B cell (primary cell): Measurements from ENCODE around the gene OR52L1. TPM values are rescaled to one million over a fixed set of nuclear protein-coding genes. Genes with fewer than 3 reads are reported as not detected.

Experiments
- ATAC-seq: fragments of 200-7000 bp; cut with Tn5 transposase; one replicate; pipeline ENCODE4 v1.10.0; 2021; ENCODE audit warnings: low read depth, mild to moderate bottlenecking, moderate number of reproducible peaks, moderate library complexity
- CTCF ChIA-PET: fragments of 350-600 bp; sonication (Branson Sonifier 250); formaldehyde crosslinking; loops from one replicate; lab custom pipeline; 2021; ENCODE audit warnings: antibody characterized with exemption, inconsistent platforms; lab: Charles Lee
- POLR2A ChIA-PET: fragments of 350-600 bp; sonication (Branson Sonifier 250); formaldehyde crosslinking; loops from one replicate; lab custom pipeline; 2021; ENCODE audit warnings: antibody characterized with exemption; lab: Charles Lee
- DNase-seq: peaks from one replicate; pipeline ENCODE4 v3.0.0; 2013
- H2AFZ ChIP-seq: 2 replicates; pipeline ENCODE4 v1.6.1; 2012; ENCODE audit warnings: mild to moderate bottlenecking, low read depth, low read length; ENCODE audit not compliant: insufficient read depth, poor library complexity, severe bottlenecking
- H3K27ac ChIP-seq, 2 donors: 1 replicate in 1 of 2; 2 replicates in 1 of 2; pipeline ENCODE4 v1.5.1; 2012 to 2013; ENCODE audit warnings: low read length in 2 of 2, mild to moderate bottlenecking in 2 of 2, moderate library complexity in 1 of 2
- H3K27me3 ChIP-seq, 4 experiments: fragments of 200-600 bp in 1 of 4; sonication (generic) in 1 of 4; replicated peaks in 1 of 4; 1 replicate in 2 of 4; 2 replicates in 2 of 4; pipeline versions ENCODE4 v1.6.1 to v1.7.0; 2013 to 2016; ENCODE audit warnings: low read length in 3 of 4, mild to moderate bottlenecking in 2 of 4, mixed read lengths in 1 of 4, moderate library complexity in 1 of 4; ENCODE audit not compliant: insufficient read depth in 4 of 4, control insufficient read depth in 3 of 4; ENCODE audit errors: control extremely low read depth in 1 of 4
- H3K36me3 ChIP-seq, 2 experiments: replicated peaks in 1 of 2; 1 replicate in 1 of 2; 2 replicates in 1 of 2; pipeline versions ENCODE4 v1.6.1 to v1.7.1; 2013; ENCODE audit warnings: low read length in 1 of 2; ENCODE audit not compliant: insufficient read depth in 2 of 2, control insufficient read depth in 1 of 2; ENCODE audit errors: control extremely low read depth in 1 of 2, extremely low read depth in 1 of 2
- H3K4me1 ChIP-seq, 2 donors: fragments of 200-600 bp in 1 of 2; sonication (generic) in 1 of 2; 1 replicate in 1 of 2; 2 replicates in 1 of 2; pipeline versions ENCODE4 v1.5.1 to v1.6.1; 2013 to 2017; ENCODE audit warnings: low read length in 2 of 2; ENCODE audit not compliant: control insufficient read depth in 2 of 2, insufficient read depth in 2 of 2
- H3K4me2 ChIP-seq: replicated peaks from 2 replicates; pipeline ENCODE3; 2012; ENCODE audit warnings: mild to moderate bottlenecking, low read depth, low read length; ENCODE audit not compliant: poor library complexity, severe bottlenecking
- H3K4me3 ChIP-seq, 5 experiments: fragments of 200-600 bp in 1 of 5; sonication (generic) in 1 of 5; 1 replicate in 3 of 5; 2 replicates in 2 of 5; pipeline versions ENCODE4 v1.5.1 to v1.7.0; 2011 to 2016; ENCODE audit warnings: low read length in 4 of 5, mild to moderate bottlenecking in 4 of 5, low read depth in 2 of 5, control low read depth in 1 of 5, moderate library complexity in 1 of 5; ENCODE audit not compliant: insufficient read depth in 1 of 5; ENCODE audit errors: control extremely low read depth in 1 of 5, extremely low read depth in 1 of 5
- H3K79me2 ChIP-seq: fragments of 200-600 bp; sonication (generic); one replicate; pipeline ENCODE4 v1.6.0; 2016; ENCODE audit warnings: low read length; ENCODE audit not compliant: control insufficient read depth, insufficient read depth
- H3K9ac ChIP-seq: fragments of 200-600 bp; sonication (generic); 2 replicates; pipeline ENCODE4 v1.6.1; 2017; ENCODE audit warnings: mild to moderate bottlenecking, low read length, moderate library complexity
- H3K9me3 ChIP-seq, 3 donors: one replicate each; pipeline versions ENCODE4 v1.6.1 to v1.7.1; 2013; ENCODE audit warnings: low read length in 2 of 3; ENCODE audit not compliant: control insufficient read depth in 2 of 3, insufficient read depth in 1 of 3; ENCODE audit errors: control extremely low read depth in 1 of 3
- H4K20me1 ChIP-seq: 2 replicates; pipeline ENCODE4 v1.6.0; 2012; ENCODE audit warnings: mild to moderate bottlenecking, low read length; ENCODE audit not compliant: insufficient read depth, control insufficient read depth, poor library complexity, severe bottlenecking
- H3K27ac Mint-ChIP-seq: one replicate; pipeline ENCODE4 v1.8.0; 2021; ENCODE audit warnings: mixed read lengths
- H3K27me3 Mint-ChIP-seq: one replicate; pipeline ENCODE4 v1.8.0; 2021; ENCODE audit warnings: mixed read lengths
- H3K4me1 Mint-ChIP-seq: one replicate; pipeline ENCODE4 v1.8.0; 2021; ENCODE audit warnings: mixed read lengths
- H3K4me3 Mint-ChIP-seq: one replicate; pipeline ENCODE4 v1.8.0; 2021; ENCODE audit warnings: mixed read lengths
- H3K9me3 Mint-ChIP-seq: one replicate; pipeline ENCODE4 v1.8.0; 2022; ENCODE audit warnings: mixed read lengths; ENCODE audit not compliant: insufficient read depth
- EZH2 ChIP-seq: IDR thresholded peaks from 2 replicates; pipeline ENCODE4 v1.6.1; 2012; ENCODE audit warnings: borderline replicate concordance, low read depth, mild to moderate bottlenecking, moderate library complexity, low read length; ENCODE audit not compliant: insufficient read depth, poor library complexity, severe bottlenecking
- WGBS: methylation state at CpG from one replicate; pipeline ENCODE4 v1.1.5; 2013; ENCODE audit warnings: missing lambda C conversion rate; ENCODE audit not compliant: insufficient coverage; 5-methylcytosine and 5-hydroxymethylcytosine counted together
- intact Hi-C: fragments of 100-400 bp; cut with micrococcal nuclease; formaldehyde crosslinking; loops from one replicate; pipeline ENCODE4 v1.10.0; 2022
- polyA plus RNA-seq: library from polyadenylated mRNA; depleted of rRNA; stranded (reverse); fragments of >200 nt; gene quantifications from 2 replicates; pipeline ENCODE4 v1.2.3, GENCODE V29; 2012
- total RNA-seq, 2 donors: library from RNA; stranded (reverse); fragments of 120-200 nt in 1 of 2; gene quantifications; 1 replicate in 1 of 2; 2 replicates in 1 of 2; pipeline versions ENCODE4 v1.2.3 to v1.2.4, GENCODE V29; 2013 to 2022
- TF ChIP-seq, protein P1 (sequence below): fragments of 200-600 bp; IDR thresholded peaks from one replicate; pipeline ENCODE4 v1.8.0; 2022; ENCODE audit warnings: antibody characterized with exemption, mild to moderate bottlenecking

Gene OR52L1
- total and polyA plus RNA-seq, 2 donors (not counting 1 experiment from before 2014, with no cell fraction given): not detected

DNA sequence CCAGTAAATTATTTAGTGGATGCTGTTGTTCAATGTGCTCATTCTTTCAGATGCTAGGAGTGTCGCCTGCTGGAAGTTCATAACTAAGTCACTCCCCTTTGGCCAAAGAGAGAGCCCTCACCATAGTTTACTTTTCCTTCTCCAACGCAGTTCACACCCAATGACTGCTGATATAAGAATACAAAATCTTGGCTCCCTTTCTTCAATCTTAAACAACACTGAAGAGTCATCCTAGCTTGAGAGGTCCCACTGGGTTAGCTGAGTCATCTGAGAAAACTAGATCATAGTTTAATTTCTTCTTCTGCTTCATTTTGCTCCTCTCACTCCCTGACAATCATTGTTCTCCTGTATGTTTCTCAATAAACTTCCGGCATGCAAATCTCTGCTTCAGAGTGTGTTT, 5.4 kb upstream of the OR52L1 start:
- 81% methylated on average over 3 of the region's 3 CpGs for WGBS

DNA sequence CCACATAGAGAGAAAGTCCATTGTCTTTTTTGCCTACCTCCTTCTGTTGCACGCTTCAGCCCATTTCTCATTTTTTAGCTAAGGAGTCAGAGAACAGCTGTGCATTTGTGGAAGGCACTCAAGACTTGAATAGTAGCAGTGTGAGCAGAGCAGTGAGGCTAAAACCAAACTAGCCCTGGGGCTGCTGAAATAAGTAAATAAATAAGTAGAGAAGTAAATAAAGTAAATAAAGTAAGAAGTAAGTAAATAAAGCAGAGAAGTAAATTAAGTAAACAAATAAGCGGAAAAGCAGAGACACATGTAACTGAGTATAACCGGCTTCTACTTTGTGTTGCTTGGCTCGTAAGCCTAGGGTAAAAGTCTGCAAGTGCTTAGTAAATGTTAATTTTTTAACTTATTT, 2.4 kb upstream of the OR52L1 start:
- Histone ChIP-seq H3K79me2 (no peaks in the 10 kb centered on the region), H3K4me1 (no peaks in the 10 kb centered on the region), H3K9me3 (peaks cover 0 to 3% (median 0%) of the 10 kb centered on the region in 3 donors), H3K4me2 (no peak overlapping the region), H3K36me3 (no peaks in the 10 kb centered on the region), H3K9ac (no peak overlapping the region), H3K27ac (no peak overlapping the region), H3K27me3 (no peaks in the 10 kb centered on the region), H2AFZ (no peak overlapping the region), H4K20me1 (no peaks in the 10 kb centered on the region), H3K4me3 (no peak overlapping the region)
- ATAC-seq: no peak
- TF ChIP-seq, protein P1, sequence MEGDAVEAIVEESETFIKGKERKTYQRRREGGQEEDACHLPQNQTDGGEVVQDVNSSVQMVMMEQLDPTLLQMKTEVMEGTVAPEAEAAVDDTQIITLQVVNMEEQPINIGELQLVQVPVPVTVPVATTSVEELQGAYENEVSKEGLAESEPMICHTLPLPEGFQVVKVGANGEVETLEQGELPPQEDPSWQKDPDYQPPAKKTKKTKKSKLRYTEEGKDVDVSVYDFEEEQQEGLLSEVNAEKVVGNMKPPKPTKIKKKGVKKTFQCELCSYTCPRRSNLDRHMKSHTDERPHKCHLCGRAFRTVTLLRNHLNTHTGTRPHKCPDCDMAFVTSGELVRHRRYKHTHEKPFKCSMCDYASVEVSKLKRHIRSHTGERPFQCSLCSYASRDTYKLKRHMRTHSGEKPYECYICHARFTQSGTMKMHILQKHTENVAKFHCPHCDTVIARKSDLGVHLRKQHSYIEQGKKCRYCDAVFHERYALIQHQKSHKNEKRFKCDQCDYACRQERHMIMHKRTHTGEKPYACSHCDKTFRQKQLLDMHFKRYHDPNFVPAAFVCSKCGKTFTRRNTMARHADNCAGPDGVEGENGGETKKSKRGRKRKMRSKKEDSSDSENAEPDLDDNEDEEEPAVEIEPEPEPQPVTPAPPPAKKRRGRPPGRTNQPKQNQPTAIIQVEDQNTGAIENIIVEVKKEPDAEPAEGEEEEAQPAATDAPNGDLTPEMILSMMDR: no peak
- no peak for TF ChIP-seq EZH2
- peaks cover 19% of the 10 kb centered on the region for H3K27me3 Mint-ChIP-seq
- H3K27ac Mint-ChIP-seq: no peak overlapping the region
- 100% methylated on average over 2 of the region's 4 CpGs for WGBS
- intact Hi-C loops: no loop called here
- no peaks in the 10 kb centered on the region for H3K4me1 Mint-ChIP-seq
- no peak overlapping the region for H3K4me3 Mint-ChIP-seq
- DNase-seq: no peak
- H3K9me3 Mint-ChIP-seq: no peaks in the 10 kb centered on the region
- ChIA-PET CTCF (no interaction called here), POLR2A (no interaction called here)

More for the DNA sequence above, 5.4 kb upstream of the OR52L1 start:
- no peaks in the 10 kb centered on the region for H4K20me1 ChIP-seq
- ATAC-seq: no peak
- ChIA-PET POLR2A (no interaction called here), CTCF (interaction anchor here (2.2 kb wide), 1 partner anchor 361 kb away, joined by 8 read pairs; no protein-coding TSS in a partner anchor)
- H3K4me1 ChIP-seq: no peaks in the 10 kb centered on the region
- H3K36me3 ChIP-seq: no peaks in the 10 kb centered on the region
- no peaks in the 10 kb centered on the region for H3K4me1 Mint-ChIP-seq
- DNase-seq: no peak
- no peak overlapping the region for H3K4me2 ChIP-seq
- peaks cover 0 to 3% (median 0%) of the 10 kb centered on the region in 3 donors for H3K9me3 ChIP-seq
- no peaks in the 10 kb centered on the region for H3K79me2 ChIP-seq
- no peak overlapping the region for H3K27ac Mint-ChIP-seq
- TF ChIP-seq, protein P1: no peak
- TF ChIP-seq EZH2: no peak
- no peak overlapping the region for H3K4me3 ChIP-seq
- no peak overlapping the region for H2AFZ ChIP-seq
- intact Hi-C loops: no loop called here
- H3K27me3 Mint-ChIP-seq: peaks cover 15% of the 10 kb centered on the region
- H3K9ac ChIP-seq: no peak overlapping the region
- H3K27me3 ChIP-seq: no peaks in the 10 kb centered on the region
- H3K9me3 Mint-ChIP-seq: no peaks in the 10 kb centered on the region
- no peak overlapping the region for H3K4me3 Mint-ChIP-seq
- no peak overlapping the region for H3K27ac ChIP-seq
